ENCODE measurements around the gene ELMO2.

Gene ELMO2

DNA sequence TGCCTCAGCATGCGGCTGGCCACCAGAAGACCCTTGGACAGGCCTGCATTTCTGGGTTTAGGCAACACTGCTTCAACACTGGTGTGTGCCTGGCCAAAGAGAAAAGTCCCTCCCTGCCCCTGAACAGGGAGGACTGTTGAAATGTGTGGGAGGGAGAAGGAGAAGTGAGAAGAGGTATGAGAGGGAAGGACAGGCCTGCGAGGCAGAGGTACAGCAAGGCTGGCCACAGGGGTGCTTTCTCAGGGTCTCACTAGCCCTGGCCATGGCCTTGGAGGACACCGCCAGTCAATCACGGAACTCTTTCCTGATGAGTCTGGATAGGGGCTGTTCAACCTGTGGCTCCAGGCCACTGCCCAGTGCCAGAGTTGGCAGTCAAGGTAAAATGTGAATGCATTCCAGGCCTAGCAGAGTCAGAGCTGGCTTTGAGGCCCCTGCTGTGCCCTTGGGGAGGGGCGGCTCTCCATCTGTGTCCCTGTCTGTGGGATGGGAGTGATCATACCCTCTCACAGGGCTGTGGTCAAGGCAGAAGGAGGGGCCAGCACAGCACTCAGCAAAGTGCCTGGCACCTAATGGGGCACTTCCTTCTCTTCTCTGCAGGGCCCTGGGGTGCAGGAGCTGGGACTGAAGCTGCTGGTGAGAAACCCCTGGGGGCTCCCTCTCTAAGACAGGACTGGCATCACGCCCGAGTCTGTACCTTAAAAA is 54.9 kb downstream of the ELMO2 start:
- no peak for DNase-seq (ENCODE audit: low read depth)

DNA sequence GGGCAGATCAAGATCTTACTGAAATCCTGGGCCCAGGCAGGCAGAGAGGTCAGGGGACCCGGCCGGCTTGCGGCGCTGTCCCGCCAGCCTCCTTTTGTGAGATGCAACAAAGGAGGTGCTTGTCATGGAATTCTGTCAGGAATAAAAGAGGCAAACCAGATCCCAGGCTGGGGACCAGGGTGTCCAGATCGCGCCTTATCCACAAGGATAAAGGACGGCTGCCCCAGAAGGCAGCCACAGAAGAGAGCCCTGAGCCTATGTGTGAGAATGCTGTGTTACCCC is 55.5 kb downstream of the ELMO2 start:
- no peak for DNase-seq (ENCODE audit: low read depth)

DNA sequence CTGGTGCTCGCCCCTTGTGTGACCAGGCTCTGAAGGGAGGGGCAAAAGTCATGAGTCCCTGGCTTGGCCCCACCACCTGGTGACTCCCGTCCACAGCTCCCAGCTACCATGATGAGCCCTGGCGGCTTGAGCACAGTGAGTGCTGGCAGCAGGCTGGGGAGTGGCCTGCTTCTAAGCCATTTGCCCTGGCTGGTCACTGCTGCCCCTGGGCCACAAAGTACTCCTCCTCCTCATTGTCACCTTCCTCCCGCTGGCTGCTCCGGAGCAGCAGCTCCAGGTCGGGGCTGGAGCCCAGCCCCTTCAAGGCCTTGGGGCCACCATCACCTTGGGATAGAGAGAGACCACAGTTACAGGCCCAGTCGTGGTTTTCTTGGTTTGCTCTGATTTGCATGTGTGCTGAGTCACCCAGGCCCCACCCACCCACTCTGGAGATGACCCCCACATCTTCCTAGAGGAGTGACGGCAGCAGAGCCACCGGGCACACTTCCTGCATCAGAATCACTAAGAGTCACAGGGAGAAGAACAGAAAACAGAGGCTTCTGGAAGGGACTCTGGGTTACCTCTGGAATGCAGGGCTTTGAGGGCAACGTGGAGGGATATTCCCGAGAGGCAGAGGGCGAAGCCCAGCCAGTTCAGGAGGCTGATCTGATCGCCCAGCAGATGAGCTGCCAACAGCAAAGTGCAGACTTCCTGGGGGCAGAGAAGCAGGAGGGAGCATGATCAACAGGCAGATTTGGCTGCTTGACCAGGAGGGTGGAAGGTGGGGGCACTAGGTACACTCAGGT is 56.0 kb downstream of the ELMO2 start:
- peak; percentile 76 for DNase-seq (ENCODE audit: low read depth)

DNA sequence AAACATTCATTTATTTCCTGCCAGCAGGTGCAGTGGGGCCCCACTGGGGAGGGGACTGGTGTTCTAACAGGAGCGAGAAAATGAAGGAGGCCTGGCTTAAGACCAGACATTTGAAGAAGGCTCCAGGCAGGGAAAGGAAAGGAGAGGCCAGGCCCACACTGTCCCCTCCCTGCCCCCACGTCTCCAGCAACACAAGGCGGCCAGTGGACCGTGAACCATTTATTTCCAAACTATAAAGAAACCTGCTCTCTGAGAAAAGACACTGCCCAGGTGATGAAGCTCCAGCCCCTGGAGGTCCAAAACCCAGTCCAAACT is 56.7 kb downstream of the ELMO2 start:
- DNase-seq (ENCODE audit: low read depth): no peak

DNA sequence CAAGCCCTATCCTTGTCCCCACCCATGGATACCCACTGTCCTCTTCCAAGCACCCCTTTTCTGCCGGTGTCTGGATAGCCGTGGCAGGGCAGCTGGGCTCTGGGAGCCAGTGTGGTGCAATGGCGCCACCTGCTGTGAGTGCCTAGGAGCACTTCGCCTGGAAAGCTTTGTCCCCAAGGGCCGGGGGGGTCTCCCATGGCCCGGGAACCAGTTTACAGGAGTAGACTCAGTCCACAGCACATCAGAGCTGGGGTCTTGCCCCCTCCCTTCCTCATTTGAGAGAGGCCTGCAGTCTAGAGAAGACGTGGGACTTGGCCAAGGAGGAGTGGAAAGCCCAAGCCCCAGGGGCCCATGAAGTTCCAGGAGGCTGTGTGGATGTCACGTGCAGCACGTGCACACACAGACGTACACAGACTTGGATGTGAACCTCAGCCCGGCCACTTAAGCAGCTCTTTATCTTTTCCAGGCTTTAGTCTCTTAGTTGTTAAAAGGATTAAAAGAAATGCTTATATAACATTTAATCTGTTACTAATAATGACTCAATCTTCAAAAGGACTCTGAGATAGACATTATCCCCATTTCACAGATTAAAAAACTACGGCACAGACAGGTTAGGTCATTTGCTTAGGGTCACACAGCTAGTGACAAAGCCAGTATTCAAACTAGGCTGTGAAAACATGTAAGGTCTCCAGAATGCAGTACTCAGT is 57.2 kb downstream of the ELMO2 start:
- no peak for DNase-seq (ENCODE audit: low read depth)

DNA sequence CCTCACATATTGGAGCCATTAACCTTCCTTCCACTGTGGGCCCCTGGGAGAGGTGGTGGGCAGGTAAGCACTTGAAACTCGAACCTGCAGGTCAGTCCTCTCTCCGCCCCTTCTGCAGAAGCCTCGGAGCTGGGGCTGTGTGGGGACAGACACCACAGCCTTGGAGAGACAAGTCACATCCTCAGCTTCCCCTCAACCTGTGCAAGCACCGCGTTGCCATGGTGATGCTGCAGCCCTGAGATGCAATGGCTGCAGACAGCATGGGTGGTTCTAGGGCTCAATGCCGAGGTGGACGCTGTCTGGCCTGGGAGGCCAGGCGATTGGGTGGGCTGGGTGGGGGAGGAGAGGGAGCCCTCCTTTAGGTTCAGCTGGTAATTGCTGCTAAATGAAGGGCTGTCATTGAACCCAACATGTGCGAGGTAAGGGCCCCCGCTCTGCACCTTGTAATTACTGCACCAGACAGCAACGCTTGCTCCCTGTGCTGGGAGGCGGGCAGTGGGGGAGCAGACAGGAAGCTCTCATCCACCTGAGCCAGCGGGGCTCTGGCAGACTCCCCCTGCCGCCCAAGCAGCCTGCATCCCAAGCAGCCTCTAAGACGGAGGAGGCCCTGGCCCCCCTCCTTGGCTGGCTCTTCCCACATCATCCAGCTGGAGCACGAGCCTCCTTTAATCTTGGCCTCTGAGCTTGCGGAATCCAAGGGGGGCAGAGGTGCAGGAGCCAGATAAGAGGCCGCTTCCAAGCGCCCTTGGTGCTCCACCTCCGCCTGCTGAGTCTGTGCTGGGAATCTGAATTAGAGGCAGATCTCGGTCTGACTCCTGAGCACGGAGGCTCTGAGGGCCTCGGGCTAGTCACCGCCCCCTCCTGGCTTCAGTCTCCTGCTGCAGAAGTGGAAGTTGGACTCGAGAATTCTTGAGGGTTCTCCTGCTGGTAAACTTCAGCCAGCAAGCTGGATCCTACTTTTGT is 58.3 kb downstream of the ELMO2 start:
- no peak for DNase-seq (ENCODE audit: low read depth)

DNA sequence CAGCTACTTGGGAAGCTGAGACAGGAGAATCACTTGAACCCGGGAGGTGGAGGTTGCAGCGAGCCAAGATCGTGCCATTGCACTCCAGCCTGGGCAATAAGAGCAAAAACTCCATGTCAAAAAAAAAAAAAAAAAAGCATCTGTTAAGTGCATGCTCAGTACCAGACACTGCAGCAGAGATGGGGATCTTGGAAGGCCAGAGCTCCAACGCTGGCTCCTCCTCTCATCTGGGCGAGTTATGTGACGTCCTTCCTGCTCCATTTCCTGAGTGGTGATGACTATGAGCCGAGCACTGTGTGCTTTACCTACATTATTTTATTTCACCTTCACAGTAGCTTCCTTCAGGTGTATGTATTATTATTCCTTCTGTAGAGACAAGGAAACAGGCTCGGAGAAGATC is 59.6 kb downstream of the ELMO2 start:
- no peak for DNase-seq (ENCODE audit: low read depth)

DNA sequence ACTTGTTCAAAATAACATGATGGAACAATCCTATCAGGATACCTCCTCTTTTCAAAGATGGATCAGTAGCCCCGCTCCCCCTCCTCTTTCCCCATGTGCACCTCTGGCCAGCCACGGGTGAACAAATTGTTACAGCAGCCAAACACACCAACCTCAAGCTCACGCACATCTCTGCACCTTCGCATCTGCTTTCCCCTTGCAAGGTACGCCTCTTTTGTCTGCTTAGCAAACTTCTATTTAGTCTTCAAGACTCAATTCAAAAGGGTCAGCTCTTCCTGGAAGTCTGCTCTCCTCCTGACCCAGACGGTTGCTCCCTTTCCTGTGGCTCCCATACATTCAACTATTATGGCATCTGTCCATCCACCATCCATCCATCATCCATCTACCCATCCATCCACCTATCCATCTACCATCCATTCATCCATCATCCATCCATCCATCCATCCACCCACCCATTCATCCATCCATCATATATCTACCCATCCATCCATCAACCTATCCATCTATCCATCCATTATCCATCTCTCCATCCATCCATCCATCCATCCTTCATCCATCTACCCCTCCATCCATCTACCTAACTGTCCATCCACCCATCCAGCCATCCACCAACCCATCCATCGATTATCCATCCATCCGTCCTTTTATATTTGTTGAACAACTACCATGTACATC is 61.8 kb downstream of the ELMO2 start:
- no peak for DNase-seq (ENCODE audit: low read depth)

DNA sequence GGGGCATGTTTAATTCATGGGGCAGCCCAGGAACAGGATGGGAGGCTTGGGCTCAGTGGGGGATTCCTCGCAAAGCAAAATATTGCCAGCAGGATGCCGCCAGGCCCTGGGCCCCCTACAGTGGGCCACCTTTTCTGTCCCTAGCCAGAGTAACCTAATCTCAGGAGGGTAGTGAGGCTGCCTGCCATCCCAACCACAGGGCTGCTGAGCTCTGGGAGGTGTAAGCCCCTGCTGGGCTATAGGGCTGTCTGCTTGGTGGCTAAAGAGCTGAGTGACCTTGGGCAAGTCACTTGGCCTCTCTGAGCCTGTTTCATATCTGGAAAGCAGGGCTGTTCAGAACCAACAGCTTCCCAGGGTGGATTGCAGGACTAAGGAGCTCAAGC is 62.4 kb downstream of the ELMO2 start:
- no peak for DNase-seq (ENCODE audit: low read depth)

DNA sequence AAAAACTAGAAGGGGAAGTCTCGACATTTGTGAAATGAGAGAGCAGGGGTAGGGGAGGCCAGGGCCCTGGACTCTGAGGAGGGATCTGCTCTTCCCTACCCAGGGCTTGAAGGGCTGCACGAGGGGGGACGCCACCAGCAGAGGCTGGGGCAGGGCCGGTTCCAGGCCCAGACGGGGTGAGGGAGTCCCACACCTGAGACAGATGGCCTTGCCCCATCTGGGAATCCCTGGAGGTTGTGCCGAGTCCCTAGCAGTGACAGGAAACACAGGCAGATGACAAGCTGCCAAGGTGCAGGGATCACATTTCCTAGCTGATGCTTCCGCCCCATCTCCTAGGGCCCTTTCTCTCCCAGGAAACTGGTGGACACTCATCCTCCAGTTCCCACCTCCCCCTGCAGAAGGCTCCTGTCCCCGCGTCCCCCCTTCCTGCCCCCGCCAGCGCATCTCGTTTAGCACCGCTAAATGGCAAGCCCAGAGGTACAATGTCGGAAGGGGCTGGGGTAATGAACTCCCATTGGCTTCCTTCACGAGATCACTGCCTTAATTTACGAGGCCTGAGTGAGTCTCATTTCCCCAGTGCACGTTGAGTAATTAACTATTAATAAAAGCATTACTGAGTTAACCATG is 63.0 kb downstream of the ELMO2 start:
- DNase-seq (ENCODE audit: low read depth): no peak

DNA sequence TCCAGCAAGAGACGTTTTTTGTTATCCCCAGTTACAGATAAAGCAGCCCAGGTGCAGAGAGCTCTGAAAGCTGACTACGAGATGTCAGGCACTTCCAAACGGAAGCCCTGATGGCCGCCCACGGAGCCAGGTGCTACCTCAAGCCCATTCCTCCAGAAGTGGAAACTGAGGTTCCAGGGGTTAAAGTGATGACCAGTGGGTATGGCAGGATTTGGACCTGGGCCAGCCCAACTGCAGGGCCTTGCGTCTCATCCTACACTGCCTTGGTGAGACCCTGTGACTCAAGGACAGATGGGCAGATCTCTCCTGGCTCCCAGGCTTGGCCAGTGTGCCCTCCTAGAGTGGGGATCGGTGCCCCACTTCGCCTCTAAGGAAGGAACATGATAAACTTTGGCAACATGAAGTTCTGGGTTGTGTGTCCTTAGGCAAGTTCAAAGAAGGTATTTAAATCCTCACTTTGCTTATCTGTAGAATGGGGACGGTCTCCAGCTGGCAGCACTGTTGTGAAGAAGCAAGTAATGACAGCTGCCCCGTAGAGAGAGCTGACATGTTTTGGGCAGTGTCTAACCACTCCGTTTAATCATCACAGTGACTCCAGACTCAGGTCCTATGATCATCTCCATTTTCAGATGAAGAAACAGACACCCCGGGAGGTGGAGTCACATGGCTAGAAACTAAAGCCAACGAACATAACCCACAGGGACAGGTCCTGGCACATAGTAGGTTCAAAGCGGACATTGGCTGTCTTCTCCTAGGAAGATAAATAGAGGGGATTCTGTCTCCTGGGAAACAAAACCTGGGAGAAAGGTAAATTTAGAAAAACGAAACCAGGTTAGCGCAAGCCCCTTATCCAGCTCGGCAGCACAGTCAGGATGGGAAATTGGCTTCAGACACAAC is 63.7 kb downstream of the ELMO2 start:
- no peak for DNase-seq (ENCODE audit: low read depth)

DNA sequence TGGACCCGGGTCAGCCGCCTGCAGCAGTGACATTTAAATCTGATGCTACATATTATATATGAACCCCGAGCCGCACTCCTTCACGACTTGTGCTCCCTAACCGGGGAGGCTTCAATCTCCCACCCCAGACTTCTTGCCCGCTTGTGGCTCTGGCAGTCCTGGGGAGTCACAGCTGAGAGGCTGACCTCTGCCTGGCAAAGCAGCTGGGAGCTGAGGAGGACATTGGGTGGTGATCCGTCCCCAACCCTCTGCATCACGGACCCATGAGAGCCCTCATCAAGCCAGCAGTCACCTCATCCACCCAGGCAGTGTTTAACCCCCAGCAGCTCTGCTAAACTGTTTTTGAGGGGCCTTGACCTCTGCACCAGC is 64.4 kb downstream of the ELMO2 start:
- DNase-seq (ENCODE audit: low read depth): no peak

DNA sequence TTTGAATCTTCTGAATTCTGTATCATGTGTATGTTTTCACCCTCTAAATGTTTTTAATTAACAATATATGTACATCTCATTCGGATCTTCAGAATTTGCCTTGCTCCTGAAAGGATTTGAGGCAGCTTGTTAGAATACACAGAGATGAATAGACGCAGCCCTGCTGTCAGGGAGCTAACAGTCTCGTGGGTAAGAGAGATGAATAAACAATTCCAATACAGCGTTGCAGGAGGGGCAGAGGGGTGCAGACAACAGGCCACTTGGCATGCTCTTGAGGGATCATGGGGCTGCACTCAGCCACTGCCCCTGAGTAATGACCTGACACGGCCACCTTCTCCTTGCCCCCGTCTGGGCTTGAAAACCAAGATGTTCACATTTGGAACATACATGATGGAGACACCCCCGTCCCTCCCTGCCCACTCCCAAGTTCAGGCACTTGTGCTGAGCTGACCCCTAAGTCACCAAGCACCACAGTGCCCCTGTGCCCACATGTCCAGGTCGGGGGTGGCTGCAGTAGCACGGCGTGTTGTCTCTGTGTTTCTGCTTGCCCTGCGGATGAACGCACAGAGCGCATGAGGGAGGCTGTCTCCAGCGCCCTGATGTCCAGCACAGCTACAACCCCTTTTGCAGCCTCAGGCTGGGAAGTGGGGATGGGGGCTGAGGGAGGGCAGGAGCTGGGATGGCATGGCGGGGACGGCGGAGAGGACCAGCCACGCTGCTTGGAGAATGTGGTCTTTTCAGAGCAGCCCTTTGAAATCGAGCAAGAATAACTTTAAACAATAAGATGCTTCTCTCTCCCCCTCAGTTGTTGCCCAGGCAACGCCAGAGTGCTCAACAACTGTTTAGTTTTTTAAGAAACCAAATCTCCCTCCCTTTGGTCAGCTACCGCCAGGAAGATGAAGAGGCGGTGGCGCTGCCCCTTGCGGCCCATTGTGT is 65.1 kb downstream of the ELMO2 start:
- no peak for DNase-seq (ENCODE audit: low read depth)

DNA sequence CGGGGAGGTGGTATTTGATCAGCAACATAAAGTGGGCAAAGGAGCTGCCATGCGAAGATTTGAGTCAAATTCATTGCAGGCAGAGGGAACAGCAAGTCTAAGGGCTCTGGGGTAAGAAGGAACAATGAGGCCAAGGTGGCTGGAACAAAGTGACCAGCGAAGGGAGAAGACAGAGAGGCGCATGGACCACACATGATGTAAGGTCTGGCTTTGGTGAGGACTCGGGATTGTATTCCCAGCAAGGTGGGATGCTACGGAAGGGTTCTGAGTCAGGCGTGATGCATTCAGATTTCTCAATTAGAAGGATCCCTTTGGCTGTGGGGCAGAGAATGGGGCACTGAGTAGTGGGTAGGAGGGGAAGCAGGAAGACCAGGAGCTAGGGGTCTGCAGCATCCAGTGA is 67.4 kb downstream of the ELMO2 start:
- no peak for DNase-seq (ENCODE audit: low read depth)

DNA sequence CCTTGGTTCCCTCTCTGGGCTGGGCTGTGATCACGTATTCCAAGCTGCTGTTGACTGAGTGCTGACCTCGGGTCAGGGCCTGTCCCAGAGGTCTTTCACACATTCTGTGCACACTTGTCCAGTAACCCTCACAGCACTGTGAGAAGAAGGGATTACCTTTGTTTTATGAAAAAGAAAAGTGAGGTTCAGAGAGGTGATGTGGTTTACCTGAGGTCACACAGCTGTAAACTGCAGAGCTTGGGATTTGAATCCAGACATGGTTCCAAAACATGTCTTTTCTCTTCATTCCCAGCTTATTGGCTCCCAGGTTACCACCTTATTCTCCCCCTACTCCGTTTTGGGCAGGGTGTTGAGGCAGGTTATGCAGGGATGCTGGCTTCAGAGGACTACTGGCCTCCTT is 69.7 kb downstream of the ELMO2 start:
- DNase-seq (ENCODE audit: low read depth): no peak

DNA sequence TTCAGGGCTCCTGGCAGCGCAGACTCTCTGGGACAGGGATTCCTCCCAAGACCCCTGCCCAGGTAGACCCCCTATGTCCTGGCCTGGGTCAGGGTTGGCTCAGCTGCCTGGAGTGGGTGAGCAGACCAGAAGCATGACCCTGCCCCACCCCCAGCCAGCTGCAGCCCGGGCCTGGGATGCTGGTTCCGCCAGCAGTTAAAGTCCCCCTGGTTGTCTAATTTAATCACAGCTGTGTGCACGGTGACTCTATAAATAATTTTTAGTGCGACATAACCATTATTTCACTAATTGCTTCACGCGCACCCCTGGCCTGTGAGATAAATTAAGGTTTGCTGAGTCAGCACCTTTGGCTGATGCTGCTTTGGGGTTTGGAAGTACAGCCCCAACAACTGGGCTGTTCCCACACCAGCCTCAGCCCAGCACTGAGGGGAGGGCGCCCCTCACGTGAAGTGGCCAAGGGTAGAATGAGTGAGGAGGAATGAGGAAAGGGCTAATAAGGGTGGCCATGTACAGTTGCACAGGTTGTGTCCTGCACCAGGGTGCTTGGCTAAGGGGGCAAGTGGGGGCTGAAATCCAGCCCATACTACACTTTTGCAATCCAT is 72.0 kb downstream of the ELMO2 start:
- DNase-seq (ENCODE audit: low read depth): no peak

DNA sequence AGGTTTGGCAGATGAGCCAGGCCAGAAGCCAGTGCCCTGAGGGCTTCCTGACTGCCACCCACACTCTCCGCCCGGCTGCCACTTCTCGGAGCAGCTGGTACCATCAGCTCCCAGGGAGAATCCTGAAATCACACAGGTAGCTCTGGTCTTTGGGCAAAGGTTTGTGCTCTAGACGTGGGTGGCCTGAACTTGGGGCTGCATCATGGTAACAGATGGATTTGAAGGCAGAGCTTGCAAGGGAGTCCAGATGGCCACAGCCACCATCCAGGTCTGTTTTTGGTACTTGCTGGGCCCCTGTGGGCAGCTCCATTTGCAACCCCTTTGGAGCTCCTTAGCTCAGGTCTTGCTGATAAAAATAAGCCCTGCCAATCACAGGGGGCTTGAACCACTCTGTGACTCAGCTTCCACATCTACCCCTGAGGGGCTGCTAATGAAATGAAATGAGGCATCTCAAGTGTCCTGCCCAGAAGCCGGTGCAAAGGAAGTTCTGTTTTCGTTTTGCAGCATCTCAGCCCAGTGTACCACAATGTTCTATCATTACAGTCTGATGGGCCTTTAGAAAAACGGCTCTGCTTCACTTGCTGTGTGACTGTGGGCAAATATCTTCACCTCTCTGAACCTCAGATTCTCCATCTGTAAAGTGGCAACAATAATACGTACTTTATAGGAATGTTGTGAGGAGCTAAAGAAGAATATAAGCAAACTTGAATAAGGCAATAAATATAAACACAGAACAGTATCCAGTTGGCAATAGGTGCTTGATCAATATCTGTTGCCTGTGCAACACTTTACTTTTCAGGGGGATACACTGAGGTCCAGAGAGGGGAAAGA is 73.0 kb downstream of the ELMO2 start:
- no peak for DNase-seq (ENCODE audit: low read depth)

Measured in stromal cell of bone marrow (primary cell).